HG02840 (cell line): Measurements from ENCODE around the gene INPPL1.

Source experiments
- ATAC-seq: cut with Tn5 transposase; IDR thresholded peaks from one replicate; pipeline ENCODE4 v1.9.1; 2021; ENCODE audit warnings: mild to moderate bottlenecking, moderate library complexity, moderate number of reproducible peaks; ENCODE audit not compliant: unreplicated experiment, low FRiP score

The INPPL1 gene

GRCh38 chr11:72271980-72272379 is 47.4 kb downstream of the INPPL1 start:
- no peak for ATAC-seq

DNA sequence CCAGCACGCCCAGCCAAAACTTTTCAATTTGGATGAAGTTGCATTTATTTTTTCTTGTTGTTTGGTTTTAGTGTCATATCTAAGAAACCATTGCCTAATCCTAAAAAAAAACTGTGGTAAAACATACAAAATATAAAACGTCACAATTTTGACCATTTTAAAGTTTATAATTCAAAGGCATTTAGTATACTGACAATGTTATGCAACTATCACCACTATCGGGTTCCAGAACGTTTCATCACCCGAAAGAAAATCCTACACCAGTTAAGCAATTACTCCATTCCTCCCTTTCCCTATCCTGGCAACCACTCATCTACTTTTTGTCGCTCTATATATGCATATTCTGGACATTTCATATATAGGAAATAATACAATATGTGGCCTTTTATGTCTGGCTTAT is 49.9 kb downstream of the INPPL1 start:
- no peak for ATAC-seq

DNA sequence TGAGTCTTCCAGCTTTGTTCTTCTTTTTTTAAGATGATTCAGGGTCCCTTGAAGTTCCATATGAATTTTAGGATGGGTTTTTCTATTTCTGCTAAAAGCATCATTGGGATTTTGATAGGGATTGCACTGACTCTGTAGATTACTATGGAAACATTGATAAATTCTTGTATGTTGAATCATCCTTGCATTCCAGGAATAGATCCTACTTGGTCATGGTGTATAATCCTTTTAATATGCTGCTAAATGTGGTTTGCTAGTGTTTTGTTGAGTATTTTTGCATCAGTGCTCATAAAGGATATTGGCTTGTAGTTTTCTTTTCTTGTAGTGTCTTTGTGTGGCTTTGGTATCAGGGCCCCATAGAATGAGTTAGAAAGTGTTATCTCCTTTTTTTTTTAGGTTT is 54.3 kb downstream of the INPPL1 start:
- ATAC-seq = no peak

- ATAC-seq = no peak
Observed at GRCh38 chr11:72280037-72280436, 55.5 kb downstream of the INPPL1 start.

DNA sequence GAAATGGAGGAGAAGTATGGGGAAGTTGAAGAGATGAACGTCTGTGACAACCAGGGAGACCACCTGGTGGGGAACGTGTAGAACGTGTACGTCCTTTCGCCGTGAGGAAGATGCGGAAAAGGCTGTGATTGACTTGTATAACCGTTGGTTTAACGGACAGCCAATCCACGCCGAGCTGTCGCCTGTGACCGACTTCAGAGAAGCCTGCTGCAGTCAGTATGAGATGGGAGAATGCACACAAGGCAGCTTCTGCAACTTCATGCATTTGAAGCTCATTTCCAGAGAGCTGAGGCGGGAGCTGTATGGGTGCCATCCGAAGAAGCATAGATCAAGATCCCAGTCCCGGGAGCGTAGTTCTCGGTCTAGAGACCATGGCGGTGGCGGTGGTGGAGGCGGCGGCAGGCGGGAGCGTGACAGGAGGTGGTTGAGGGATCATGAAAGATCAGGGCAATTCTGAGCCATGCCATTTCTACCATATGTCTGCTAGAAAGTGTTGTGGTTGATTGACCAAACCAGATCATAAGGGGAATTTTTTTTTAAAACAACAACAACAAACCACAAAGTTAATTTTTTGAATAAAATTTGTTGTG is 56.3 kb downstream of the INPPL1 start:
- ATAC-seq = no peak

DNA sequence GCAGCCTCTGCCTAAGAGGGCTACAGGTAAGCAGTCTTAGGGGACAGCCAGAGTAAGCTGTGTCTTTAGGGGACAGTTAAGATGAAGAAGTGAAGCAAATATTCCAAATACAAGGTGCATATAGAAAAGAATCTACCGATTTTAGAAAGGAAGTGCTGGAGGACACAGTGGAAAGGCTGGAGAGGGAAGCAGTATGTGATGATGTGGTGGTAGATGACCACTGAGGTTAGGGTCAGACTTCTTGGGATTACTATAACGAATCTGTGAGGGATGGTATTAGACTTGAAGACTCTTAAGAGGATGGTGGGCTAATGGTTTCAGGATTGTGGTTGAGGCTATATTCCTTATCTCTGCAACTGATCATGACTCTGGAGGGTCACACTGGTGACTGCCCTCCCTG is 59.4 kb downstream of the INPPL1 start:
- no peak for ATAC-seq

DNA sequence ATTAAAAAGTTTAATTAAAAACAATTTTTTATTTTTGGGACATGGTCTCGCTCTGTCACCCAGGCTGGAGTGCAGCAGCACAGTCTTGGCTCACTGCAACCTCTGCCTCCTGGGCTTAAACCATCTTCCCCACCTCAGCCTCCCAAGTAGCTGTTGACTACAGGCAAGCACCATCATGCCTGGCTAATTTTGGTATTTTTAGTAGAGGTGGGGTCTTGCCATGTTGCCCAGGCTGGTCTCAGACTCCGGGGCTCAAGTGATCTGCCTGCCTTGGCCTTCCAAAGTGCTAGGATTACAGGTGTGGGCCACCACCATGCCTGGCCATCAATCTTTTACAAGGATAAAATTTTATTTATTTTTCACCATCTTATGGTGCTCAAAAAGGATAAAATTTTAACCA is 62.7 kb downstream of the INPPL1 start:
- no peak for ATAC-seq
